SK-N-SH (cell line): ENCODE results near the gene SH2B3. TPM values are rescaled to one million over a fixed set of nuclear protein-coding genes. Genes with fewer than 3 reads are reported as not detected.
A peak's percentile ranks its signal among the peaks of the same experiment; 100 is the strongest.

Experiments
- ELF1 ChIP-seq: IDR thresholded peaks from 2 replicates; pipeline ENCODE4 v1.4.0; 2012
- EZH2phosphoT487 ChIP-seq: fragments of 200-600 bp; sonication (generic); IDR thresholded peaks from 2 replicates; pipeline ENCODE4 v1.6.1; 2017; ENCODE audit warnings: low read depth, mixed run types, mild to moderate bottlenecking, antibody characterized with exemption, moderate library complexity, borderline replicate concordance
- FOXJ3 ChIP-seq: sonication (generic); formaldehyde crosslinking; IDR thresholded peaks from 2 replicates; pipeline ENCODE4 v1.5.1; 2020; ENCODE audit warnings: mild to moderate bottlenecking, missing genetic modification reagents
- FOXM1 ChIP-seq: IDR thresholded peaks from 2 replicates; pipeline ENCODE4 v1.4.0; 2012; ENCODE audit warnings: low read depth, mild to moderate bottlenecking
- GABPA ChIP-seq: IDR thresholded peaks from 2 replicates; pipeline ENCODE4 v1.4.0; 2012; ENCODE audit warnings: low read depth, mild to moderate bottlenecking
- JUND ChIP-seq: IDR thresholded peaks from 2 replicates; pipeline ENCODE4 v1.4.0; 2012
- MXI1 ChIP-seq: IDR thresholded peaks from 2 replicates; pipeline ENCODE4 v1.6.1; 2012; ENCODE audit warnings: mild to moderate bottlenecking, low read depth, low read length, improper control_type of control experiment
- RAD21 ChIP-seq: IDR thresholded peaks from 2 replicates; pipeline ENCODE4 v1.6.1; 2012; ENCODE audit warnings: mild to moderate bottlenecking, low read length
- RXRA ChIP-seq: IDR thresholded peaks from 2 replicates; pipeline ENCODE4 v1.4.0; 2012; ENCODE audit warnings: low read depth, mild to moderate bottlenecking, borderline replicate concordance
- TCF12 ChIP-seq: IDR thresholded peaks from 2 replicates; pipeline ENCODE4 v1.4.0; 2012
- YY1 ChIP-seq: IDR thresholded peaks from 2 replicates; pipeline ENCODE4 v1.4.0; 2012; ENCODE audit warnings: low read depth, mild to moderate bottlenecking
- polyA plus RNA-seq, 3 experiments: library from polyadenylated mRNA; depleted of rRNA; stranded (reverse); fragments of >200 nt; gene quantifications; 2 replicates each; pipeline ENCODE4 v1.2.3, GENCODE V29; 2012
- TF ChIP-seq, protein P1 (sequence below): IDR thresholded peaks from 2 replicates; pipeline ENCODE4; 2012
- TF ChIP-seq, protein P2 (sequence below): IDR thresholded peaks from 2 replicates; pipeline ENCODE4 v1.6.1; 2012; ENCODE audit warnings: mild to moderate bottlenecking, low read depth, low read length, moderate library complexity
- TF ChIP-seq, protein P3 (sequence below): fragments of 200-600 bp; sonication (generic); IDR thresholded peaks from 2 replicates; pipeline ENCODE4 v1.6.1; 2017; ENCODE audit warnings: antibody characterized with exemption, mild to moderate bottlenecking, moderate library complexity
- TF ChIP-seq, protein P4 (sequence below): IDR thresholded peaks from 2 replicates; pipeline ENCODE4 v1.4.0; 2012; ENCODE audit warnings: low read depth, borderline replicate concordance

The SH2B3 gene
- polyA plus RNA-seq, 1 of the 3 experiments (the other 2 are of a cell fraction): 15.6 TPM

DNA sequence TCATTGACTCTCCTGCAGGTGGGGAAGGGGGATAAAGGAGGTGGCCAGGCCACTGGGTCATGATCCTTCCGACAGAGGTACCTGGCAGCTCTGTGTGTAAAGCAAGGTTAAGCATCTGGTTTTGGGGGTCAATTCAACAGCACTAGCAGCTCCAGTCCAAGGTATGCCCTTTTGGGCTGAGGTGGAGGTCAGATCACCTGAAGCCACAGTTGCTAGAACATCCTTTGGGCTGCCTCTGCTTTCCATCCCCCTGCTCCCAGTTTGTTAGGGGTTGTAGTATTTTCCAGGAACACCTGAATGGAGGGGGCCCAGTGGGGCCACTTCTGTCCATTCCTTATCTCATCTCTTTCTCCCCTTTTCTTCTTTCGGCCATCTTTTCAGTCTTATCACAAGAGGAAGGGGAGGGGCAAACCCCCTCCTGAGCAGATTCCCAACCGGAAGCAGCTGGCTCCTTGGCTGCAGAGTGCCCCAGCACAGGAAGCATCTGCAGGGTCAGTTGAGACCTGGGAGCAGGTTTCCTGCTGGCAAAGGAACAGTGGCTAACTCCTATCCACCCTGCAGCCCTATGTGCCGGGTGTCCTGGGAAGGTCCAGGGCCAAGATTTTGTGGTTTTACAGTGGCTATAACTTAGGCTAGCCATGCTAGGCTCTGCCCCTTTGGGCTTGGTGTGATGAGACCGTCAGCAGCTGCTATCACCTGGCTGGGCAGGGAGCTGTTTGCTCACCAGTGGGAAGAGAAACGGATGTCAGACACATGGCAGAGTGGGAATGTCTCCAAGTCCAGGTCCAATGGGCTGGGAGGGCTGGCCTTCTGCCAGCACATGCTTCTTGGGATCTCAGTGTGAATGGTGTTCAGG lies 40.2 kb downstream of the SH2B3 start (continued):
- TF ChIP-seq RXRA (no peak), FOXM1 (no peak), RAD21 (no peak), TCF12 (peak; percentile 53), GABPA (peak; percentile 57; the same call in 1 of the 2 replicates), MXI1 (0 out of 2 replicates have a peak, but pooled peaks have one; percentile 29), FOXJ3 (CRISPR knock-in tag) (no peak), YY1 (no peak), EZH2phosphoT487 (no peak), JUND (no peak), ELF1 (no peak)
- TF ChIP-seq, protein P1, sequence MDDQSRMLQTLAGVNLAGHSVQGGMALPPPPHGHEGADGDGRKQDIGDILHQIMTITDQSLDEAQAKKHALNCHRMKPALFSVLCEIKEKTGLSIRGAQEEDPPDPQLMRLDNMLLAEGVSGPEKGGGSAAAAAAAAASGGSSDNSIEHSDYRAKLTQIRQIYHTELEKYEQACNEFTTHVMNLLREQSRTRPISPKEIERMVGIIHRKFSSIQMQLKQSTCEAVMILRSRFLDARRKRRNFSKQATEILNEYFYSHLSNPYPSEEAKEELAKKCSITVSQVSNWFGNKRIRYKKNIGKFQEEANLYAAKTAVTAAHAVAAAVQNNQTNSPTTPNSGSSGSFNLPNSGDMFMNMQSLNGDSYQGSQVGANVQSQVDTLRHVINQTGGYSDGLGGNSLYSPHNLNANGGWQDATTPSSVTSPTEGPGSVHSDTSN: no peak
- TF ChIP-seq, protein P2, sequence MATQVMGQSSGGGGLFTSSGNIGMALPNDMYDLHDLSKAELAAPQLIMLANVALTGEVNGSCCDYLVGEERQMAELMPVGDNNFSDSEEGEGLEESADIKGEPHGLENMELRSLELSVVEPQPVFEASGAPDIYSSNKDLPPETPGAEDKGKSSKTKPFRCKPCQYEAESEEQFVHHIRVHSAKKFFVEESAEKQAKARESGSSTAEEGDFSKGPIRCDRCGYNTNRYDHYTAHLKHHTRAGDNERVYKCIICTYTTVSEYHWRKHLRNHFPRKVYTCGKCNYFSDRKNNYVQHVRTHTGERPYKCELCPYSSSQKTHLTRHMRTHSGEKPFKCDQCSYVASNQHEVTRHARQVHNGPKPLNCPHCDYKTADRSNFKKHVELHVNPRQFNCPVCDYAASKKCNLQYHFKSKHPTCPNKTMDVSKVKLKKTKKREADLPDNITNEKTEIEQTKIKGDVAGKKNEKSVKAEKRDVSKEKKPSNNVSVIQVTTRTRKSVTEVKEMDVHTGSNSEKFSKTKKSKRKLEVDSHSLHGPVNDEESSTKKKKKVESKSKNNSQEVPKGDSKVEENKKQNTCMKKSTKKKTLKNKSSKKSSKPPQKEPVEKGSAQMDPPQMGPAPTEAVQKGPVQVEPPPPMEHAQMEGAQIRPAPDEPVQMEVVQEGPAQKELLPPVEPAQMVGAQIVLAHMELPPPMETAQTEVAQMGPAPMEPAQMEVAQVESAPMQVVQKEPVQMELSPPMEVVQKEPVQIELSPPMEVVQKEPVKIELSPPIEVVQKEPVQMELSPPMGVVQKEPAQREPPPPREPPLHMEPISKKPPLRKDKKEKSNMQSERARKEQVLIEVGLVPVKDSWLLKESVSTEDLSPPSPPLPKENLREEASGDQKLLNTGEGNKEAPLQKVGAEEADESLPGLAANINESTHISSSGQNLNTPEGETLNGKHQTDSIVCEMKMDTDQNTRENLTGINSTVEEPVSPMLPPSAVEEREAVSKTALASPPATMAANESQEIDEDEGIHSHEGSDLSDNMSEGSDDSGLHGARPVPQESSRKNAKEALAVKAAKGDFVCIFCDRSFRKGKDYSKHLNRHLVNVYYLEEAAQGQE: no peak
- TF ChIP-seq, protein P3, sequence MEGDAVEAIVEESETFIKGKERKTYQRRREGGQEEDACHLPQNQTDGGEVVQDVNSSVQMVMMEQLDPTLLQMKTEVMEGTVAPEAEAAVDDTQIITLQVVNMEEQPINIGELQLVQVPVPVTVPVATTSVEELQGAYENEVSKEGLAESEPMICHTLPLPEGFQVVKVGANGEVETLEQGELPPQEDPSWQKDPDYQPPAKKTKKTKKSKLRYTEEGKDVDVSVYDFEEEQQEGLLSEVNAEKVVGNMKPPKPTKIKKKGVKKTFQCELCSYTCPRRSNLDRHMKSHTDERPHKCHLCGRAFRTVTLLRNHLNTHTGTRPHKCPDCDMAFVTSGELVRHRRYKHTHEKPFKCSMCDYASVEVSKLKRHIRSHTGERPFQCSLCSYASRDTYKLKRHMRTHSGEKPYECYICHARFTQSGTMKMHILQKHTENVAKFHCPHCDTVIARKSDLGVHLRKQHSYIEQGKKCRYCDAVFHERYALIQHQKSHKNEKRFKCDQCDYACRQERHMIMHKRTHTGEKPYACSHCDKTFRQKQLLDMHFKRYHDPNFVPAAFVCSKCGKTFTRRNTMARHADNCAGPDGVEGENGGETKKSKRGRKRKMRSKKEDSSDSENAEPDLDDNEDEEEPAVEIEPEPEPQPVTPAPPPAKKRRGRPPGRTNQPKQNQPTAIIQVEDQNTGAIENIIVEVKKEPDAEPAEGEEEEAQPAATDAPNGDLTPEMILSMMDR: no peak
- TF ChIP-seq, protein P4, sequence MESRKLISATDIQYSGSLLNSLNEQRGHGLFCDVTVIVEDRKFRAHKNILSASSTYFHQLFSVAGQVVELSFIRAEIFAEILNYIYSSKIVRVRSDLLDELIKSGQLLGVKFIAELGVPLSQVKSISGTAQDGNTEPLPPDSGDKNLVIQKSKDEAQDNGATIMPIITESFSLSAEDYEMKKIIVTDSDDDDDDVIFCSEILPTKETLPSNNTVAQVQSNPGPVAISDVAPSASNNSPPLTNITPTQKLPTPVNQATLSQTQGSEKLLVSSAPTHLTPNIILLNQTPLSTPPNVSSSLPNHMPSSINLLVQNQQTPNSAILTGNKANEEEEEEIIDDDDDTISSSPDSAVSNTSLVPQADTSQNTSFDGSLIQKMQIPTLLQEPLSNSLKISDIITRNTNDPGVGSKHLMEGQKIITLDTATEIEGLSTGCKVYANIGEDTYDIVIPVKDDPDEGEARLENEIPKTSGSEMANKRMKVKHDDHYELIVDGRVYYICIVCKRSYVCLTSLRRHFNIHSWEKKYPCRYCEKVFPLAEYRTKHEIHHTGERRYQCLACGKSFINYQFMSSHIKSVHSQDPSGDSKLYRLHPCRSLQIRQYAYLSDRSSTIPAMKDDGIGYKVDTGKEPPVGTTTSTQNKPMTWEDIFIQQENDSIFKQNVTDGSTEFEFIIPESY: no peak
